SU-DHL-6 (cell line): Measurements from ENCODE around the gene GHRHR.

ENCODE experiments used
- CTCF ChIP-seq: fragments of 200-600 bp; sonication (generic); IDR thresholded peaks from one replicate; pipeline ENCODE4 v1.5.1; 2017; ENCODE audit warnings: antibody characterized with exemption, mild to moderate bottlenecking, low read length, moderate library complexity; ENCODE audit not compliant: insufficient read depth, poor library complexity, severe bottlenecking
- EZH2phosphoT487 ChIP-seq: fragments of 200-600 bp; sonication (generic), shearing (Covaris generic); conservative IDR thresholded peaks from 2 replicates; pipeline ENCODE4 v1.6.1; 2018; ENCODE audit warnings: mild to moderate bottlenecking, antibody characterized with exemption, low read length, moderate library complexity, mixed read lengths

DNA sequence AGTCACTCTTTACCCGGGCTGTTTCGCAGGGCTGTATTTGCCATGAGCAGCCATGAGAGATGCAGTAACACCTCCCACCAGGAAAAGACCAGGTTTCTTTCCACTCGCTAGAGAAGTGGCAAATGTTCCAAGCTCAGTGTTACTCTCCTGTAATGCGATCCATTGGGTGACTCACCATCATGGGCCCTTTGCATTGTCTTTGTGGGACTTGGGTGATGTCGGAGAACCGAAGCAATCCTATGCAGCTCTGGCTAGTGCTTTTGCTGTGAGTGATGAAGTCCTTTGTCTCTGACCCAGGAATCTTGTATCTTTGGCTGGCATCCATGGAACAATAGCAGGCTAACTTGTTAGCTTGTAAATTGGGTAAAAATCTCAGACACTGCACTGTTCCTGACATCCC is 40.0 kb downstream of the GHRHR start:
- TF ChIP-seq CTCF = no peak
- TF ChIP-seq EZH2phosphoT487 = no peak
